ENCODE results near the gene TMED6. TPM values are rescaled to one million over a fixed set of nuclear protein-coding genes. Genes with fewer than 3 reads are reported as not detected.

The TMED6 gene
- total and polyA plus RNA-seq, 2 donors (not counting 3 experiments of a cell fraction or from before 2014, with no cell fraction given): 1.2 TPM; not detected in 1

GRCh38 chr16:69320740-69321073 lies 30.9 kb downstream of the TMED6 start:
- H2AFZ ChIP-seq (ENCODE audit: low read depth, low read length): no peak overlapping the region
- peaks cover 24 to 63% of the 10 kb centered on the region in 2 experiments for H3K36me3 ChIP-seq (ENCODE audit: control insufficient read depth in 2 of 2, extremely low read depth in 1 of 2, insufficient read depth in 2 of 2, low read length in 2 of 2)
- intact Hi-C loops (cut with micrococcal nuclease): no loop called here
- no peaks in the 10 kb centered on the region for H3K9me3 ChIP-seq (replicated peaks; ENCODE audit: control insufficient read depth, insufficient read depth, low read length)
- H3K4me3 ChIP-seq (replicated peaks in 1 of 3; ENCODE audit: insufficient read depth in 1 of 3, low read depth in 1 of 3, low read length in 3 of 3): no peak overlapping the region
- no peak overlapping the region for H3K27ac ChIP-seq (ENCODE audit: insufficient read depth, low read depth, low read length)
- CTCF ChIA-PET: no interaction called here
- POLR2A ChIA-PET: no interaction called here
- no peak overlapping the region for H3K9ac ChIP-seq (replicated peaks; ENCODE audit: extremely low read depth, insufficient read depth, low read length)
- H3K9me1 ChIP-seq (replicated peaks; ENCODE audit: control insufficient read depth, extremely low read depth, insufficient read depth, low read length): no peaks in the 10 kb centered on the region
- no peak for TF ChIP-seq GATA2 (IDR thresholded peaks at IDR 0.05; ENCODE audit: insufficient read depth, insufficient read length, low read depth, low read length)
- TF ChIP-seq CTCF (IDR thresholded peaks at IDR 0.05; ENCODE audit: extremely low read depth in 1 of 2, insufficient read depth in 1 of 2, low read depth in 1 of 2, low read length in 2 of 2): no peak
- no peak for TF ChIP-seq MAX (IDR thresholded peaks at IDR 0.05; ENCODE audit: insufficient read depth, insufficient read length)
- no peak for TF ChIP-seq FOS (IDR thresholded peaks at IDR 0.05; ENCODE audit: borderline replicate concordance, insufficient read depth, low read length)
- TF ChIP-seq POLR2AphosphoS5 (IDR thresholded peaks at IDR 0.05; ENCODE audit: insufficient read depth, low read depth, low read length): no peak
- TF ChIP-seq EZH2 (IDR thresholded peaks at IDR 0.05; ENCODE audit: borderline replicate concordance, low read depth, low read length, severe bottlenecking): no peak
- TF ChIP-seq JUN (IDR thresholded peaks at IDR 0.05; ENCODE audit: borderline replicate concordance, insufficient read depth, insufficient read length, low read depth): no peak
- TF ChIP-seq MYC (IDR thresholded peaks at IDR 0.05; ENCODE audit: low read depth, low read length): no peak
- TF ChIP-seq POLR2A (IDR thresholded peaks at IDR 0.05; ENCODE audit: low read depth, low read length): no peak
- H3K79me2 ChIP-seq (ENCODE audit: control insufficient read depth, insufficient read depth, low read length): peaks cover 21% of the 10 kb centered on the region
- BruUV-seq (replicated peaks): no TSS peak
- FAIRE-seq: no peak
- no peak overlapping the region for H3K4me2 ChIP-seq (ENCODE audit: insufficient read depth, low read length)
- no peaks in the 10 kb centered on the region for H3K4me1 ChIP-seq (ENCODE audit: control insufficient read depth, extremely low read depth, insufficient read depth, low read length)
- no peaks in the 10 kb centered on the region for H3K27me3 ChIP-seq (ENCODE audit: control insufficient read depth in 2 of 2, insufficient read depth in 2 of 2, low read length in 2 of 2)
- dilution Hi-C loops (cut with MboI; ENCODE audit: extremely low pct_ligation_motif_present, low sequenced_read_pairs): no loop called here
- no peaks in the 10 kb centered on the region for H4K20me1 ChIP-seq (replicated peaks; ENCODE audit: control insufficient read depth, extremely low read depth, insufficient read depth, low read length)
- DNase-seq (ENCODE audit: low read depth, low spot score): no peak

Data from endothelial cell of umbilical vein (primary cell).